Fibroblast of lung (primary cell): ENCODE results near the gene OVOL2. TPM values are rescaled to one million over a fixed set of nuclear protein-coding genes. Genes with fewer than 3 reads are reported as not detected.

Experiments
- DNase-seq, 2 donors: peaks; one replicate each; pipeline versions ENCODE4 v3.0.0 to v3.0.0-alpha.2; 2010; ENCODE audit warnings: low read depth in 2 of 2
- H2AFZ ChIP-seq: 2 replicates; pipeline ENCODE4 v1.5.1; 2012; ENCODE audit warnings: low read length, control low read depth, inconsistent platforms
- H3K27ac ChIP-seq: 2 replicates; pipeline ENCODE4 v1.5.1; 2011; ENCODE audit warnings: low read length, control low read depth; ENCODE audit not compliant: insufficient read depth
- H3K27me3 ChIP-seq: 2 replicates; pipeline ENCODE4 v1.5.1; 2011; ENCODE audit warnings: mild to moderate bottlenecking, low read length; ENCODE audit not compliant: control insufficient read depth, insufficient read depth
- H3K36me3 ChIP-seq: 2 replicates; pipeline ENCODE4 v1.5.1; 2011; ENCODE audit warnings: low read length; ENCODE audit not compliant: control insufficient read depth, insufficient read depth
- H3K4me1 ChIP-seq: 2 replicates; pipeline ENCODE4 v1.5.1; 2011; ENCODE audit warnings: low read length; ENCODE audit not compliant: control insufficient read depth, insufficient read depth; ENCODE audit errors: extremely low read depth
- H3K4me2 ChIP-seq: 2 replicates; pipeline ENCODE4 v1.5.1; 2011; ENCODE audit warnings: low read length, control low read depth; ENCODE audit not compliant: insufficient read depth; ENCODE audit errors: extremely low read depth
- H3K4me3 ChIP-seq, 4 experiments: fragments of 200-600 bp in 1 of 4; sonication (generic) in 1 of 4; replicated peaks in 1 of 4; 2 replicates each; pipeline ENCODE4 v1.5.1; 2011 to 2016; ENCODE audit warnings: low read length in 4 of 4, low read depth in 3 of 4, mild to moderate bottlenecking in 3 of 4, control low read depth in 2 of 4, inconsistent platforms in 1 of 4, mixed read lengths in 1 of 4; ENCODE audit not compliant: insufficient read depth in 1 of 4; ENCODE audit errors: control extremely low read depth in 1 of 4
- H3K79me2 ChIP-seq: 2 replicates; pipeline ENCODE4 v1.5.1; 2012; ENCODE audit warnings: mild to moderate bottlenecking, low read length, inconsistent platforms; ENCODE audit not compliant: control insufficient read depth, insufficient read depth
- H3K9ac ChIP-seq: 2 replicates; pipeline ENCODE4 v1.5.1; 2011; ENCODE audit warnings: mild to moderate bottlenecking, low read length, control low read depth; ENCODE audit not compliant: insufficient read depth
- H3K9me3 ChIP-seq: 2 replicates; pipeline ENCODE4 v1.5.1; 2012; ENCODE audit warnings: low read depth, low read length; ENCODE audit not compliant: control insufficient read depth, insufficient read depth
- H4K20me1 ChIP-seq: 2 replicates; pipeline ENCODE4 v1.5.1; 2011; ENCODE audit warnings: low read length; ENCODE audit not compliant: control insufficient read depth, insufficient read depth; ENCODE audit errors: extremely low read depth
- CTCF ChIP-seq, 2 donors: IDR thresholded peaks in 1 of 2; conservative IDR thresholded peaks in 1 of 2; 1 replicate in 1 of 2; 2 replicates in 1 of 2; pipeline ENCODE4 v1.5.1; 2011 to 2012; ENCODE audit warnings: low read length in 2 of 2, control low read depth in 1 of 2, inconsistent platforms in 1 of 2, low read depth in 1 of 2, mild to moderate bottlenecking in 1 of 2
- EZH2 ChIP-seq: IDR thresholded peaks from 2 replicates; pipeline ENCODE4 v1.5.1; 2012; ENCODE audit warnings: low read length, control low read depth, mild to moderate bottlenecking; ENCODE audit errors: missing control alignments
- polyA plus RNA-seq, 2 donors: library from polyadenylated mRNA; depleted of rRNA in 1 of 2; stranded (reverse) in 1 of 2; unstranded in 1 of 2; fragments of >200 nt; gene quantifications; 2 replicates each; pipeline ENCODE4 v1.2.1, GENCODE V29; 2011 to 2012; ENCODE audit warnings: missing spikeins in 1 of 2
- total RNA-seq: library from RNA; depleted of rRNA; stranded (reverse); fragments of >200 nt; gene quantifications from 2 replicates; pipeline ENCODE4 v1.2.1, GENCODE V29; 2014

OVOL2 gene
- total and polyA plus RNA-seq, 2 donors (not counting 1 experiment from before 2014, with no cell fraction given) = not detected

GRCh38 chr20:17987988-17988387 is 69.7 kb downstream of the OVOL2 start:
- Histone ChIP-seq H3K27ac (no peak overlapping the region), H4K20me1 (no peaks in the 10 kb centered on the region), H3K4me1 (no peaks in the 10 kb centered on the region), H3K9me3 (no peaks in the 10 kb centered on the region), H3K79me2 (no peaks in the 10 kb centered on the region), H3K4me3 (no peak overlapping the region), H3K9ac (no peak overlapping the region), H2AFZ (no peak overlapping the region), H3K36me3 (peaks cover 4% of the 10 kb centered on the region), H3K27me3 (no peaks in the 10 kb centered on the region), H3K4me2 (no peak overlapping the region)
- DNase-seq = no peak
- no peak for TF ChIP-seq CTCF (conservative IDR thresholded peaks at IDR 0.05 in 1 of 2, IDR thresholded peaks at IDR 0.05 in 1 of 2; ENCODE audit: low read depth in 1 of 2, low read length in 2 of 2)

GRCh38 chr20:17985388-17986018 is 72.2 kb downstream of the OVOL2 start:
- H3K9ac ChIP-seq = no peak overlapping the region
- no peaks in the 10 kb centered on the region for H3K27me3 ChIP-seq
- H3K4me2 ChIP-seq = no peak overlapping the region
- no peak overlapping the region for H3K4me3 ChIP-seq
- no peaks in the 10 kb centered on the region for H4K20me1 ChIP-seq
- peaks cover 4% of the 10 kb centered on the region for H3K36me3 ChIP-seq
- no peaks in the 10 kb centered on the region for H3K79me2 ChIP-seq
- H3K9me3 ChIP-seq = no peaks in the 10 kb centered on the region
- no peak overlapping the region for H2AFZ ChIP-seq
- no peak overlapping the region for H3K27ac ChIP-seq
- no peaks in the 10 kb centered on the region for H3K4me1 ChIP-seq
- DNase-seq = no peak
- TF ChIP-seq CTCF (conservative IDR thresholded peaks at IDR 0.05 in 1 of 2, IDR thresholded peaks at IDR 0.05 in 1 of 2; ENCODE audit: low read depth in 1 of 2, low read length in 2 of 2) (no peak), EZH2 (no peak)

- no peak for DNase-seq
- Histone ChIP-seq H3K27ac (no peak overlapping the region), H2AFZ (no peak overlapping the region), H3K9me3 (no peaks in the 10 kb centered on the region), H4K20me1 (no peaks in the 10 kb centered on the region), H3K36me3 (no peaks in the 10 kb centered on the region), H3K9ac (no peak overlapping the region), H3K27me3 (no peaks in the 10 kb centered on the region), H3K79me2 (peaks cover 28% of the 10 kb centered on the region), H3K4me3 (no peak overlapping the region), H3K4me1 (no peaks in the 10 kb centered on the region), H3K4me2 (no peak overlapping the region)
- TF ChIP-seq EZH2 (no peak), CTCF (conservative IDR thresholded peaks at IDR 0.05 in 1 of 2, IDR thresholded peaks at IDR 0.05 in 1 of 2; ENCODE audit: low read depth in 1 of 2, low read length in 2 of 2) (no peak)
Measured at GRCh38 chr20:17976305-17976704, 81.4 kb downstream of the OVOL2 start.

Other genes starting within 250 kb of the OVOL2 start
- 122 and 127 TPM in 2 replicates for gene SNX5, start 89.1 kb downstream of the OVOL2 start, total RNA-seq
- 73.5 and 76.7 TPM in 2 replicates for gene SNX5, start 89.1 kb downstream of the OVOL2 start, polyA plus RNA-seq
- gene MGME1, start 88.9 kb downstream of the OVOL2 start, total RNA-seq = 5.4 and 11.9 TPM in 2 replicates
- gene MGME1, start 88.9 kb downstream of the OVOL2 start, polyA plus RNA-seq = 11.5 and 11.7 TPM in 2 replicates
- 17.0 and 18.5 TPM in 2 replicates for gene KAT14, start 79.9 kb upstream of the OVOL2 start, total RNA-seq
- gene KAT14, start 79.9 kb upstream of the OVOL2 start, polyA plus RNA-seq = 9.8 and 10.4 TPM in 2 replicates
- gene PET117, start 79.9 kb upstream of the OVOL2 start, total RNA-seq = 12.1 and 13.9 TPM in 2 replicates
- gene PET117, start 79.9 kb upstream of the OVOL2 start, polyA plus RNA-seq = 13.2 and 15.9 TPM in 2 replicates
- 27.0 and 31.5 TPM in 2 replicates for gene ZNF133, start 230.6 kb upstream of the OVOL2 start, total RNA-seq
- gene ZNF133, start 230.6 kb upstream of the OVOL2 start, polyA plus RNA-seq = 7.0 and 8.7 TPM in 2 replicates